SK-N-SH treated with all-trans-retinoic acid at 6 μM for 48 hours (cell line): ENCODE results near the gene ACRV1.

Experiments
- ATAC-seq: fragments of 200-7000 bp; cut with Tn5 transposase; 3 replicates; pipeline ENCODE4 v1.9.1; 2020; ENCODE audit warnings: mild to moderate bottlenecking, moderate library complexity
- ARNTL ChIP-seq: fragments of 450-650 bp; formaldehyde crosslinking; IDR thresholded peaks from 2 replicates; pipeline ENCODE4 v1.5.0; 2020; ENCODE audit warnings: low read depth, mild to moderate bottlenecking, moderate library complexity, borderline replicate concordance
- BACH2 ChIP-seq: fragments of 250-450 bp; sonication (Bioruptor Pico); IDR thresholded peaks from 2 replicates; pipeline ENCODE4 v1.9.0; 2021; ENCODE audit warnings: mild to moderate bottlenecking, borderline replicate concordance
- CSDC2 ChIP-seq: fragments of 250-450 bp; sonication (Bioruptor Pico); IDR thresholded peaks from 2 replicates; pipeline ENCODE4 v1.5.0; 2020; ENCODE audit warnings: mild to moderate bottlenecking, moderate library complexity
- ESRRG ChIP-seq: fragments of 250-450 bp; sonication (Bioruptor Pico); IDR thresholded peaks from 2 replicates; pipeline ENCODE4 v1.6.1; 2021; ENCODE audit warnings: mild to moderate bottlenecking
- GLIS3 ChIP-seq: fragments of 250-450 bp; sonication (Bioruptor Pico); IDR thresholded peaks from 2 replicates; pipeline ENCODE4 v1.5.0; 2020; ENCODE audit warnings: mild to moderate bottlenecking, moderate library complexity
- ISL1 ChIP-seq: fragments of 250-450 bp; sonication (Bioruptor Pico); IDR thresholded peaks from 2 replicates; pipeline ENCODE4 v2.1.2; 2022; ENCODE audit warnings: mild to moderate bottlenecking, moderate library complexity
- PATZ1 ChIP-seq: fragments of 250-450 bp; sonication (Bioruptor Pico); IDR thresholded peaks from 2 replicates; pipeline ENCODE4 v1.8.0; 2020; ENCODE audit warnings: mild to moderate bottlenecking, moderate library complexity, borderline replicate concordance
- PPARA ChIP-seq: fragments of 250-450 bp; sonication (Bioruptor Pico); IDR thresholded peaks from 2 replicates; pipeline ENCODE4 v1.5.0; 2020; ENCODE audit warnings: mild to moderate bottlenecking, borderline replicate concordance
- SNAI2 ChIP-seq: fragments of 250-450 bp; sonication (Bioruptor Pico); IDR thresholded peaks from 2 replicates; pipeline ENCODE4 v1.5.0; 2020; ENCODE audit warnings: mild to moderate bottlenecking, moderate library complexity
- TCF4 ChIP-seq: fragments of 250-450 bp; sonication (Bioruptor Pico); IDR thresholded peaks from 2 replicates; pipeline ENCODE4 v1.8.0; 2021; ENCODE audit warnings: mild to moderate bottlenecking, moderate library complexity, borderline replicate concordance
- ZC3H10 ChIP-seq: fragments of 250-450 bp; sonication (Bioruptor Pico); IDR thresholded peaks from 2 replicates; pipeline ENCODE4 v1.5.1; 2021; ENCODE audit warnings: mild to moderate bottlenecking, moderate library complexity
- ZFP3 ChIP-seq: fragments of 250-450 bp; sonication (Bioruptor Pico); IDR thresholded peaks from 2 replicates; pipeline ENCODE4 v1.5.0; 2020; ENCODE audit warnings: mild to moderate bottlenecking, moderate library complexity
- ZNF565 ChIP-seq: fragments of 450-650 bp; formaldehyde crosslinking; conservative IDR thresholded peaks from 2 replicates; pipeline ENCODE4 v1.5.0; 2020; ENCODE audit warnings: low read depth, mild to moderate bottlenecking, moderate library complexity
- TF ChIP-seq, protein P1 (sequence below): fragments of 250-450 bp; sonication (Bioruptor Pico); IDR thresholded peaks from 2 replicates; pipeline ENCODE4 v1.5.1; 2020; ENCODE audit warnings: low read depth, mild to moderate bottlenecking, moderate library complexity
- TF ChIP-seq, protein P2 (sequence below): fragments of 250-450 bp; sonication (Bioruptor Pico); IDR thresholded peaks from 2 replicates; pipeline ENCODE4 v1.5.0; 2020; ENCODE audit warnings: mild to moderate bottlenecking, moderate library complexity
- TF ChIP-seq, protein P3 (sequence below): fragments of 250-450 bp; sonication (Bioruptor Pico); IDR thresholded peaks from 2 replicates; pipeline ENCODE4 v1.8.0; 2021; ENCODE audit warnings: low read depth, mild to moderate bottlenecking, moderate library complexity, borderline replicate concordance

Gene ACRV1

DNA sequence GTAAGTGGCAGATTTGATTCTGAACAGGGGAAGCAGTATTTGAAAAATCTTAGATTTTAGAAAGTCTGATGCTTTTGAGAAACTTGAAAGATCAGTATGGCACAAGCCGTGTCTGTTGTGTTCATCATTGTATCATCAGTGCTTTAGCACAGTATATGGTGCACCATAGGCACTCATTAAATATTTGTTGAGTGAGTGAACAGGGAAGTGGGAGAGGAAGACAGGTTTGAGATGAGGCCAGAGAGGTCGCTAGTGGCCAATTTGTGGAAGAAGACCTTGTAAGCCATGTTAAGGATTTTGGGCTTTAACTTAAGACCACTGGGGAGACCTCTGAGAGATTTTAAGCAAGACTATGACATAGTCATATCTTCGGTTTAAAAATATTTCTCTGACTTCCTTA is 42.8 kb downstream of the ACRV1 start:
- no peak for ATAC-seq
- TF ChIP-seq TCF4 (CRISPR knock-in tag) (no peak), ESRRG (no peak), ISL1 (CRISPR knock-in tag) (no peak), GLIS3 (CRISPR knock-in tag) (no peak), ZC3H10 (CRISPR knock-in tag) (no peak), CSDC2 (CRISPR knock-in tag) (no peak)
- TF ChIP-seq, protein P1, sequence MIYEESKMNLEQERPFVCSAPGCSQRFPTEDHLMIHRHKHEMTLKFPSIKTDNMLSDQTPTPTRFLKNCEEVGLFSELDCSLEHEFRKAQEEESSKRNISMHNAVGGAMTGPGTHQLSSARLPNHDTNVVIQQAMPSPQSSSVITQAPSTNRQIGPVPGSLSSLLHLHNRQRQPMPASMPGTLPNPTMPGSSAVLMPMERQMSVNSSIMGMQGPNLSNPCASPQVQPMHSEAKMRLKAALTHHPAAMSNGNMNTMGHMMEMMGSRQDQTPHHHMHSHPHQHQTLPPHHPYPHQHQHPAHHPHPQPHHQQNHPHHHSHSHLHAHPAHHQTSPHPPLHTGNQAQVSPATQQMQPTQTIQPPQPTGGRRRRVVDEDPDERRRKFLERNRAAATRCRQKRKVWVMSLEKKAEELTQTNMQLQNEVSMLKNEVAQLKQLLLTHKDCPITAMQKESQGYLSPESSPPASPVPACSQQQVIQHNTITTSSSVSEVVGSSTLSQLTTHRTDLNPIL = no peak

DNA sequence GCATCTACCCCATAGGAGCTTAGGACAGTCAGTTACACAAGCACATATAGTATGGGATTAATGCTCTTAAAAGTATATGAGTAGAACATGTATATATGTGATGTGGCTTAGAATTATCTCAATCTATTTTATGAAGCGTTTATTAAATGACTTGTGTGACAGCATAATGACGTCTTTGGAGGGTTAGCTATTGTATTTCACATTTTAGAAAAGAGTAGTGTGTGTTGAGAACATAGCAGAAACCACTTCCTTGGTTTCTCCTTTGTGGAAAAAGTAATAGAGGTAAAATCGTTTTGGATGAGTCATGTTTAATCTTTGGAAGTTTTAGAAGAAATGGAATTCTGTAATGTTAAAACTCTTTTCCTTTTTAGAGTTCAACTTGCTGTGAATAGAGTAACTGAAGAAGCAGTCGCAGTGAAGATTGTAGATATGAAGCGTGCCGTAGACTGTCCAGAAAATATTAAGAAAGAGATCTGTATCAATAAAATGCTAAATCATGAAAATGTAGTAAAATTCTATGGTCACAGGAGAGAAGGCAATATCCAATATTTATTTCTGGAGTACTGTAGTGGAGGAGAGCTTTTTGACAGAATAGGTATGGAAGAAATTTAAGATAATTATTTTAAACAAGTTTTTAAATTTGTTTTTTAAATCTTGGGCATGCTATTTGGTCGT is 53.3 kb downstream of the ACRV1 start:
- TF ChIP-seq, protein P1 = no peak
- TF ChIP-seq ISL1 (CRISPR knock-in tag) (no peak), ARNTL (CRISPR knock-in tag) (no peak), SNAI2 (CRISPR knock-in tag) (no peak), CSDC2 (CRISPR knock-in tag) (no peak), PATZ1 (no peak), BACH2 (no peak), ESRRG (no peak), ZC3H10 (CRISPR knock-in tag) (no peak), ZNF565 (CRISPR knock-in tag) (no peak), PPARA (CRISPR knock-in tag) (no peak), ZFP3 (no peak), GLIS3 (CRISPR knock-in tag) (no peak)
- TF ChIP-seq, protein P2, sequence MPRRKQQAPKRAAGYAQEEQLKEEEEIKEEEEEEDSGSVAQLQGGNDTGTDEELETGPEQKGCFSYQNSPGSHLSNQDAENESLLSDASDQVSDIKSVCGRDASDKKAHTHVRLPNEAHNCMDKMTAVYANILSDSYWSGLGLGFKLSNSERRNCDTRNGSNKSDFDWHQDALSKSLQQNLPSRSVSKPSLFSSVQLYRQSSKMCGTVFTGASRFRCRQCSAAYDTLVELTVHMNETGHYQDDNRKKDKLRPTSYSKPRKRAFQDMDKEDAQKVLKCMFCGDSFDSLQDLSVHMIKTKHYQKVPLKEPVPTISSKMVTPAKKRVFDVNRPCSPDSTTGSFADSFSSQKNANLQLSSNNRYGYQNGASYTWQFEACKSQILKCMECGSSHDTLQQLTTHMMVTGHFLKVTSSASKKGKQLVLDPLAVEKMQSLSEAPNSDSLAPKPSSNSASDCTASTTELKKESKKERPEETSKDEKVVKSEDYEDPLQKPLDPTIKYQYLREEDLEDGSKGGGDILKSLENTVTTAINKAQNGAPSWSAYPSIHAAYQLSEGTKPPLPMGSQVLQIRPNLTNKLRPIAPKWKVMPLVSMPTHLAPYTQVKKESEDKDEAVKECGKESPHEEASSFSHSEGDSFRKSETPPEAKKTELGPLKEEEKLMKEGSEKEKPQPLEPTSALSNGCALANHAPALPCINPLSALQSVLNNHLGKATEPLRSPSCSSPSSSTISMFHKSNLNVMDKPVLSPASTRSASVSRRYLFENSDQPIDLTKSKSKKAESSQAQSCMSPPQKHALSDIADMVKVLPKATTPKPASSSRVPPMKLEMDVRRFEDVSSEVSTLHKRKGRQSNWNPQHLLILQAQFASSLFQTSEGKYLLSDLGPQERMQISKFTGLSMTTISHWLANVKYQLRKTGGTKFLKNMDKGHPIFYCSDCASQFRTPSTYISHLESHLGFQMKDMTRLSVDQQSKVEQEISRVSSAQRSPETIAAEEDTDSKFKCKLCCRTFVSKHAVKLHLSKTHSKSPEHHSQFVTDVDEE (CRISPR knock-in tag) = no peak
- TF ChIP-seq, protein P3, sequence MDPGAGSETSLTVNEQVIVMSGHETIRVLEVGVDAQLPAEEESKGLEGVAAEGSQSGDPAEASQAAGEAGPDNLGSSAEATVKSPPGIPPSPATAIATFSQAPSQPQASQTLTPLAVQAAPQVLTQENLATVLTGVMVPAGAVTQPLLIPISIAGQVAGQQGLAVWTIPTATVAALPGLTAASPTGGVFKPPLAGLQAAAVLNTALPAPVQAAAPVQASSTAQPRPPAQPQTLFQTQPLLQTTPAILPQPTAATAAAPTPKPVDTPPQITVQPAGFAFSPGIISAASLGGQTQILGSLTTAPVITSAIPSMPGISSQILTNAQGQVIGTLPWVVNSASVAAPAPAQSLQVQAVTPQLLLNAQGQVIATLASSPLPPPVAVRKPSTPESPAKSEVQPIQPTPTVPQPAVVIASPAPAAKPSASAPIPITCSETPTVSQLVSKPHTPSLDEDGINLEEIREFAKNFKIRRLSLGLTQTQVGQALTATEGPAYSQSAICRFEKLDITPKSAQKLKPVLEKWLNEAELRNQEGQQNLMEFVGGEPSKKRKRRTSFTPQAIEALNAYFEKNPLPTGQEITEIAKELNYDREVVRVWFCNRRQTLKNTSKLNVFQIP (CRISPR knock-in tag) = no peak
- no peak for ATAC-seq

DNA sequence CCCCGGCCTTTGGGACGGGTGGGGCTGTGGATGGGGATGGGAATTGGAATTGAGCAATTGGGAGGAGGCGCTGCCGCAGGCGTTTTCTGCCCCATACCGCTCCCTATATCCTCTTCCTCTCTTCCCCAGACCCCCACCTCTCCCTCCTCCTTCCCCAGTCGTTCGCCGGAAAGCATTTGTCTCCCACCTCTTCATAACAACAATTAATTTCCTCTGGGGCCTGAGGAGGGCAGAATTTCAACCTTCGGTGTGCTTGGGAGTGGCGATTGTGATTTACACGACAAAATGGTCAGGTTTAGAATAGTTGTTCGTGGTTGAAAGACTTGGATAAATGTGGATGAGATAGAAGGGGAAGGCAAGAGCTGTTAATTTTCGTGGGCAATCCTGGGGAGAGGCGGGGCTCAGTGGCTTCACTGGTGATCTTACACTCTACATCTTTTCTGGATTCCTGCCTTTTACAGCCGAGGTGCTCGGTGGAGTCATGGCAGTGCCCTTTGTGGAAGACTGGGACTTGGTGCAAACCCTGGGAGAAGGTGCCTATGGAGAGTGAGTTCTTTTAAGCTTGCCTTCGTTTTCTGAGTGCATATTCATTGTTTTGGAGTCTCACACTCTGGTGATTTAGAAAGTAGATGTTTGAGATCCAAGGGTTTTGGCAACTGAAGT is 54.2 kb downstream of the ACRV1 start:
- peak; percentile 65; the same call in 1 of the 2 replicates for TF ChIP-seq PATZ1
- TF ChIP-seq ZNF565 (CRISPR knock-in tag) = no peak
- ATAC-seq = peak; percentile 65
